H1 (cell line): ENCODE results near the gene NOC2L. TPM values are rescaled to one million over a fixed set of nuclear protein-coding genes. Genes with fewer than 3 reads are reported as not detected.

Source experiments
- CTCF ChIA-PET: fragments of 300-600 bp; sonication (Branson Sonifier 250); formaldehyde crosslinking; loops from one replicate; lab custom pipeline; 2021; ENCODE audit not compliant: partially characterized antibody; lab: Charles Lee
- POLR2A ChIA-PET: fragments of 300-600 bp; sonication (Branson Sonifier 250); formaldehyde crosslinking; loops from one replicate; lab custom pipeline; 2021; ENCODE audit warnings: inconsistent platforms; ENCODE audit not compliant: partially characterized antibody; lab: Charles Lee
- DNase-seq, 2 experiments: peaks; one replicate each; pipeline versions ENCODE4 v3.0.0 to v3.0.0-alpha.2; 2010 to 2022; ENCODE audit warnings: low spot score in 2 of 2, low read depth in 1 of 2, mixed read lengths in 1 of 2
- FAIRE-seq: peaks from 2 replicates; lab custom pipeline; 2011; peaks lifted over from hg19 to GRCh38; lab: Jason Lieb, UNC
- H2AFZ ChIP-seq: 2 replicates; pipeline ENCODE4 v1.8.1; 2012; ENCODE audit warnings: low read length, inconsistent platforms
- H2AK5ac ChIP-seq: 2 replicates; pipeline ENCODE4 v1.6.1; 2013; ENCODE audit warnings: low read depth, low read length
- H2BK120ac ChIP-seq: replicated peaks from 2 replicates; pipeline ENCODE3; 2013; ENCODE audit warnings: low read depth, low read length, inconsistent platforms
- H2BK12ac ChIP-seq: 2 replicates; pipeline ENCODE4 v1.6.1; 2013; ENCODE audit warnings: low read depth, low read length
- H2BK15ac ChIP-seq: 2 replicates; pipeline ENCODE4 v1.6.1; 2013; ENCODE audit warnings: low read length
- H2BK20ac ChIP-seq: 2 replicates; pipeline ENCODE4 v1.6.1; 2013; ENCODE audit warnings: low read length
- H2BK5ac ChIP-seq: 2 replicates; pipeline ENCODE4 v1.6.1; 2013; ENCODE audit warnings: low read depth, low read length
- H3K14ac ChIP-seq: 2 replicates; pipeline ENCODE4 v1.6.1; 2013; ENCODE audit warnings: inconsistent platforms; ENCODE audit not compliant: insufficient read length
- H3K18ac ChIP-seq: 2 replicates; pipeline ENCODE4 v1.6.1; 2013; ENCODE audit warnings: low read length; ENCODE audit errors: extremely low read depth
- H3K23ac ChIP-seq: 2 replicates; pipeline ENCODE4 v1.6.1; 2013; ENCODE audit warnings: inconsistent platforms; ENCODE audit not compliant: insufficient read length
- H3K23me2 ChIP-seq: 2 replicates; pipeline ENCODE4 v1.6.1; 2013; ENCODE audit warnings: low read depth, low read length
- H3K27ac ChIP-seq: 2 replicates; pipeline ENCODE4 v1.6.1; 2011; ENCODE audit warnings: low read depth, low read length, inconsistent platforms
- H3K27me3 ChIP-seq, 4 experiments: replicated peaks in 1 of 4; 1 replicate in 1 of 4; 2 replicates in 3 of 4; pipeline versions ENCODE4 v1.6.1 to v1.8.1; 2011 to 2013; ENCODE audit warnings: low read length in 3 of 4, mild to moderate bottlenecking in 3 of 4, inconsistent platforms in 2 of 4, mixed read lengths in 2 of 4, moderate library complexity in 1 of 4; ENCODE audit not compliant: control insufficient read depth in 3 of 4, insufficient read depth in 3 of 4; ENCODE audit errors: extremely low read depth in 1 of 4
- H3K36me3 ChIP-seq, 4 experiments: 2 replicates each; pipeline versions ENCODE4 v1.6.1 to v1.8.1; 2011 to 2013; ENCODE audit warnings: mild to moderate bottlenecking in 4 of 4, low read length in 3 of 4, moderate library complexity in 2 of 4, control low read depth in 1 of 4, inconsistent platforms in 1 of 4; ENCODE audit not compliant: insufficient read depth in 4 of 4, control insufficient read depth in 2 of 4
- H3K4ac ChIP-seq: replicated peaks from 2 replicates; pipeline ENCODE3; 2013; ENCODE audit warnings: low read length, low read depth, mixed read lengths, inconsistent platforms; ENCODE audit not compliant: insufficient read length
- H3K4me1 ChIP-seq, 4 experiments: replicated peaks in 1 of 4; 1 replicate in 1 of 4; 2 replicates in 3 of 4; pipeline versions ENCODE4 v1.6.1 to v1.8.1; 2011 to 2013; ENCODE audit warnings: low read length in 3 of 4, inconsistent platforms in 2 of 4, mixed read lengths in 1 of 4; ENCODE audit not compliant: insufficient read depth in 4 of 4, control insufficient read depth in 3 of 4
- H3K4me2 ChIP-seq, 2 experiments: 2 replicates each; pipeline versions ENCODE4 v1.6.1 to v1.8.1; 2011 to 2013; ENCODE audit warnings: low read depth in 2 of 2, low read length in 2 of 2, control low read depth in 1 of 2, inconsistent platforms in 1 of 2, mild to moderate bottlenecking in 1 of 2; ENCODE audit not compliant: insufficient read depth in 1 of 2
- H3K4me3 ChIP-seq, 4 experiments: fragments of 200-600, 300-600 bp in 1 of 4; sonication (generic), shearing (Covaris generic), sonication (Bioruptor Twin) in 1 of 4; 2 replicates each; pipeline versions ENCODE4 v1.5.1 to v1.8.1; 2011 to 2016; ENCODE audit warnings: low read length in 4 of 4, low read depth in 3 of 4, control low read depth in 2 of 4, inconsistent platforms in 2 of 4, mild to moderate bottlenecking in 2 of 4, mixed read lengths in 1 of 4, moderate library complexity in 1 of 4; ENCODE audit not compliant: insufficient read depth in 2 of 4; ENCODE audit errors: extremely low read depth in 1 of 4
- H3K56ac ChIP-seq: replicated peaks from 2 replicates; pipeline ENCODE3; 2013; ENCODE audit warnings: low read depth, mild to moderate bottlenecking, mixed read lengths, low read length, inconsistent platforms; ENCODE audit not compliant: insufficient read length
- H3K79me1 ChIP-seq: 2 replicates; pipeline ENCODE4 v1.6.1; 2013; ENCODE audit warnings: low read depth, low read length, control low read depth
- H3K79me2 ChIP-seq, 2 experiments: 2 replicates each; pipeline versions ENCODE4 v1.6.1 to v1.8.1; 2012 to 2013; ENCODE audit warnings: low read length in 2 of 2, mild to moderate bottlenecking in 2 of 2, inconsistent platforms in 1 of 2; ENCODE audit not compliant: insufficient read depth in 2 of 2, control insufficient read depth in 1 of 2
- H3K9ac ChIP-seq, 4 experiments: replicated peaks in 1 of 4; 1 replicate in 1 of 4; 2 replicates in 3 of 4; pipeline versions ENCODE4 v1.6.1 to v1.8.1; 2011 to 2013; ENCODE audit warnings: low read depth in 3 of 4, low read length in 3 of 4, control low read depth in 2 of 4, mild to moderate bottlenecking in 2 of 4, moderate library complexity in 2 of 4, inconsistent platforms in 1 of 4; ENCODE audit errors: extremely low read depth in 1 of 4
- H3K9me3 ChIP-seq, 2 experiments: 2 replicates each; pipeline versions ENCODE4 v1.6.1 to v1.8.1; 2012 to 2013; ENCODE audit warnings: mild to moderate bottlenecking in 2 of 2, moderate library complexity in 2 of 2, control low read depth in 1 of 2, inconsistent platforms in 1 of 2, low read depth in 1 of 2, low read length in 1 of 2, mixed read lengths in 1 of 2; ENCODE audit not compliant: insufficient read depth in 2 of 2
- H4K20me1 ChIP-seq, 2 experiments: replicated peaks in 1 of 2; 2 replicates each; pipeline versions ENCODE3 to v1.8.1; 2011 to 2013; ENCODE audit warnings: inconsistent platforms in 2 of 2, low read length in 2 of 2, mild to moderate bottlenecking in 1 of 2; ENCODE audit not compliant: insufficient read depth in 2 of 2, control insufficient read depth in 1 of 2
- H4K5ac ChIP-seq: 2 replicates; pipeline ENCODE4 v1.6.1; 2013; ENCODE audit warnings: low read length, low read depth, mixed read lengths, inconsistent platforms; ENCODE audit not compliant: insufficient read length
- H4K8ac ChIP-seq: 2 replicates; pipeline ENCODE4 v1.8.0; 2013; ENCODE audit warnings: mild to moderate bottlenecking, moderate library complexity, low read length, inconsistent platforms; ENCODE audit not compliant: insufficient read depth; ENCODE audit errors: extremely low read depth
- H4K91ac ChIP-seq: replicated peaks from 2 replicates; pipeline ENCODE3; 2013; ENCODE audit warnings: low read length, mixed read lengths, inconsistent platforms; ENCODE audit not compliant: insufficient read length
- CREB1 ChIP-seq: IDR thresholded peaks from 2 replicates; pipeline ENCODE4 v1.6.1; 2012; ENCODE audit warnings: inconsistent platforms
- CTBP2 ChIP-seq: IDR thresholded peaks from 2 replicates; pipeline ENCODE4 v1.7.0; 2011; ENCODE audit warnings: borderline replicate concordance, mild to moderate bottlenecking, moderate library complexity, mixed read lengths, low read length; ENCODE audit not compliant: insufficient read depth, insufficient read length
- GABPA ChIP-seq: IDR thresholded peaks from 2 replicates; pipeline ENCODE4 v1.6.1; 2011; ENCODE audit warnings: mild to moderate bottlenecking, low read length, moderate library complexity, borderline replicate concordance; ENCODE audit not compliant: insufficient read depth
- HDAC2 ChIP-seq, 2 experiments: fragments of 300-600 bp in 1 of 2; sonication (generic) in 1 of 2; IDR thresholded peaks; 2 replicates each; pipeline ENCODE4 v1.6.1; 2011 to 2012; ENCODE audit warnings: low read depth in 2 of 2, low read length in 2 of 2, mild to moderate bottlenecking in 2 of 2, moderate library complexity in 2 of 2, borderline replicate concordance in 1 of 2, inconsistent platforms in 1 of 2
- JUND ChIP-seq: IDR thresholded peaks from 2 replicates; pipeline ENCODE4 v1.6.1; 2011; ENCODE audit warnings: mild to moderate bottlenecking, improper control_type of control experiment, low read length
- KDM4A ChIP-seq: IDR thresholded peaks from one replicate; pipeline ENCODE4 v1.7.1; 2012; ENCODE audit warnings: low read depth, mild to moderate bottlenecking, moderate library complexity, low read length, inconsistent platforms; ENCODE audit not compliant: severe bottlenecking
- RBBP5 ChIP-seq: IDR thresholded peaks from 2 replicates; pipeline ENCODE4 v1.7.1; 2012; ENCODE audit warnings: low read depth, mild to moderate bottlenecking, inconsistent platforms, low read length, moderate library complexity, borderline replicate concordance
- SP4 ChIP-seq: IDR thresholded peaks from 2 replicates; pipeline ENCODE4 v1.6.1; 2012; ENCODE audit warnings: low read length, inconsistent platforms
- WGBS, 2 experiments: shearing (Covaris generic) in 1 of 2; methylation state at CpG; one replicate each; pipeline versions ENCODE4 v1.1.6 to v1.1.7; 2013 to 2015; ENCODE audit warnings: low lambda C conversion rate in 2 of 2, mixed read lengths in 2 of 2, inconsistent platforms in 1 of 2, low coverage in 1 of 2, missing lambda C conversion rate in 1 of 2; ENCODE audit not compliant: insufficient replicate concordance in 2 of 2, insufficient coverage in 1 of 2, insufficient read length in 1 of 2; ENCODE audit errors: extremely low coverage in 1 of 2, missing lambda C conversion rate in 1 of 2; 5-methylcytosine and 5-hydroxymethylcytosine counted together
- polyA plus RNA-seq, 7 experiments: library from polyadenylated mRNA; depleted of rRNA in 3 of 7; stranded (reverse) in 5 of 7; unstranded in 2 of 7; fragments of >200 nt in 5 of 7; fragments of 200-250 nt in 2 of 7; gene quantifications; 1 replicate in 5 of 7; 2 replicates in 1 of 7; 4 replicates in 1 of 7; pipeline versions ENCODE4 v1.2.1 to v1.2.3, GENCODE V29; 2011 to 2013; ENCODE audit warnings: missing spikeins in 2 of 7, mixed read lengths in 2 of 7
- total RNA-seq: library from RNA; stranded (reverse); fragmentation: NEBNext Ultra II Directional; extraction: Animal tissue kit (Norgen Biotek cat#: 25700); gene quantifications from 2 replicates; pipeline ENCODE4 v1.2.1, GENCODE V29; 2021

NOC2L gene
- total and polyA plus RNA-seq, 2 of the 8 experiments (the other 6 are each of a cell fraction or from before 2014, with no cell fraction given): 74.7 to 130 TPM

GRCh38 chr1:979744-980072, 20.7 kb upstream of the NOC2L start:
- no peak overlapping the region; the same call in 1 of the 2 replicates for H2AK5ac ChIP-seq
- H2BK12ac ChIP-seq: no peak overlapping the region
- no peaks in the 10 kb centered on the region for H3K36me3 ChIP-seq
- H3K23me2 ChIP-seq: peaks cover 2% of the 10 kb centered on the region; the same call in 1 of the 2 replicates
- no peak overlapping the region for H3K4ac ChIP-seq
- peaks cover 0 to 10% (median under 1%) of the 10 kb centered on the region in 4 experiments; a peak in 4 of 7 replicates for H3K4me1 ChIP-seq
- TF ChIP-seq SP4 (no peak), HDAC2 (IDR thresholded peaks at IDR 0.05; ENCODE audit: borderline replicate concordance in 1 of 2, low read depth in 2 of 2, low read length in 2 of 2) (no peak), KDM4A (no peak), CTBP2 (no peak), RBBP5 (no peak), GABPA (no peak), JUND (no peak), CREB1 (no peak)
- H4K91ac ChIP-seq: no peak overlapping the region
- no peak overlapping the region for H3K4me2 ChIP-seq
- no peak overlapping the region for H2BK5ac ChIP-seq
- H3K4me3 ChIP-seq: no peak overlapping the region
- H3K27ac ChIP-seq: no peak overlapping the region
- H2BK120ac ChIP-seq: no peak overlapping the region
- H3K27me3 ChIP-seq: peaks cover 0 to 14% (median 5%) of the 10 kb centered on the region in 4 experiments; a peak in 4 of 7 replicates
- no peak overlapping the region for H3K14ac ChIP-seq
- H4K5ac ChIP-seq: no peak overlapping the region
- H3K18ac ChIP-seq: no peak overlapping the region
- H3K79me2 ChIP-seq: no peaks in the 10 kb centered on the region
- H3K23ac ChIP-seq: no peak overlapping the region
- FAIRE-seq: no peak
- no peak overlapping the region for H2AFZ ChIP-seq
- CTCF ChIA-PET: interaction anchor here (0.9 to 6.9 kb wide), 3 partner anchors 13 to 84 kb away, joined by 5 to 86 read pairs (median 80); no protein-coding TSS in a partner anchor
- no peaks in the 10 kb centered on the region for H3K9me3 ChIP-seq
- H3K9ac ChIP-seq: no peak overlapping the region
- peaks cover 0 to 12% of the 10 kb centered on the region in 2 experiments for H4K20me1 ChIP-seq
- POLR2A ChIA-PET: interaction anchor here (0.5 to 1.5 kb wide), 5 partner anchors 10 to 80 kb away, joined by 3 to 4 read pairs (median 3); no protein-coding TSS in a partner anchor
- no peak overlapping the region for H2BK20ac ChIP-seq
- H3K56ac ChIP-seq: no peak overlapping the region
- 0 out of 2 replicates have a peak overlapping the region, but pooled peaks have one; percentile 61 for H2BK15ac ChIP-seq
- no peak overlapping the region; the same call in 1 of the 2 replicates for H4K8ac ChIP-seq
- no peak for DNase-seq
- no peaks in the 10 kb centered on the region for H3K79me1 ChIP-seq
- 90% methylated on average over 9 of the region's 9 CpGs; no CpG with 5 or more reads in 1 of the 2 experiments for WGBS, 2 experiments
